ENCODE measurements around the gene LRMDA. TPM values are rescaled to one million over a fixed set of nuclear protein-coding genes. Genes with fewer than 3 reads are reported as not detected.

The LRMDA gene
- total RNA-seq, 4 donors from 2014 or later, result 1.4 to 23.1 (median 3.6) TPM

GRCh38 chr10:75737580-75737949 is 306.1 kb downstream of the LRMDA start:
- DNase-seq, result no peak
- Histone ChIP-seq H3K36me3 (no peaks in the 10 kb centered on the region), H3K27me3 (no peaks in the 10 kb centered on the region), H3K27ac (no peak overlapping the region), H3K4me3 (no peak overlapping the region), H3K4me1 (no peaks in the 10 kb centered on the region), H3K9me3 (no peaks in the 10 kb centered on the region)
- TF ChIP-seq POLR2A (IDR thresholded peaks at IDR 0.05), result no peak
- TF ChIP-seq CTCF (IDR thresholded peaks at IDR 0.05), result no peak

- H3K4me3 ChIP-seq, result no peak overlapping the region
- H3K36me3 ChIP-seq, result no peaks in the 10 kb centered on the region
- H3K27ac ChIP-seq, result no peak overlapping the region
- no peak for DNase-seq
- no peak for TF ChIP-seq CTCF (IDR thresholded peaks at IDR 0.05)
- TF ChIP-seq POLR2A (IDR thresholded peaks at IDR 0.05), result no peak
- no peaks in the 10 kb centered on the region for H3K4me1 ChIP-seq
- no peaks in the 10 kb centered on the region for H3K9me3 ChIP-seq
- no peaks in the 10 kb centered on the region for H3K27me3 ChIP-seq
Measured at GRCh38 chr10:75738924-75739323, 307.5 kb downstream of the LRMDA start.

GRCh38 chr10:75739414-75740143 is 308.2 kb downstream of the LRMDA start:
- no peak for DNase-seq
- Histone ChIP-seq H3K27me3 (no peaks in the 10 kb centered on the region), H3K9me3 (no peaks in the 10 kb centered on the region), H3K36me3 (no peaks in the 10 kb centered on the region), H3K4me1 (no peaks in the 10 kb centered on the region), H3K4me3 (no peak overlapping the region), H3K27ac (no peak overlapping the region)
- TF ChIP-seq CTCF (IDR thresholded peaks at IDR 0.05) (no peak), POLR2A (IDR thresholded peaks at IDR 0.05) (no peak)

GRCh38 chr10:75740541-75740940 is 309.1 kb downstream of the LRMDA start:
- Histone ChIP-seq H3K4me3 (no peak overlapping the region), H3K27ac (no peak overlapping the region), H3K9me3 (no peaks in the 10 kb centered on the region), H3K36me3 (no peaks in the 10 kb centered on the region), H3K4me1 (no peaks in the 10 kb centered on the region), H3K27me3 (no peaks in the 10 kb centered on the region)
- no peak for TF ChIP-seq CTCF (IDR thresholded peaks at IDR 0.05)
- no peak for TF ChIP-seq POLR2A (IDR thresholded peaks at IDR 0.05)
- DNase-seq, result no peak

GRCh38 chr10:75742355-75742754 is 310.9 kb downstream of the LRMDA start:
- no peaks in the 10 kb centered on the region for H3K4me1 ChIP-seq
- no peaks in the 10 kb centered on the region for H3K36me3 ChIP-seq
- DNase-seq, result no peak

More at GRCh38 chr10:75742355-75742754, 310.9 kb downstream of the LRMDA start:
- Histone ChIP-seq H3K27ac (no peak overlapping the region), H3K9me3 (no peaks in the 10 kb centered on the region), H3K27me3 (no peaks in the 10 kb centered on the region), H3K4me3 (no peak overlapping the region)
- TF ChIP-seq POLR2A (IDR thresholded peaks at IDR 0.05), result no peak
- no peak for TF ChIP-seq CTCF (IDR thresholded peaks at IDR 0.05)
